H1 (cell line): Measurements from ENCODE around the gene KIAA1755. TPM values are rescaled to one million over a fixed set of nuclear protein-coding genes. Genes with fewer than 3 reads are reported as not detected.

Experiments used
- BACH1 ChIP-seq: IDR thresholded peaks from 2 replicates; pipeline ENCODE4 v1.6.1; 2012; ENCODE audit warnings: low read length, improper control_type of control experiment
- RNF2 ChIP-seq: fragments of 200-900, 300-1000 bp; sonication (generic); IDR thresholded peaks from 2 replicates; pipeline ENCODE4 v1.7.1; 2016; ENCODE audit warnings: borderline replicate concordance, low read depth, mild to moderate bottlenecking, antibody characterized with exemption, low read length; ENCODE audit not compliant: poor library complexity, severe bottlenecking; ENCODE audit errors: missing control alignments
- RXRA ChIP-seq: IDR thresholded peaks from 2 replicates; pipeline ENCODE4 v1.6.1; 2011; ENCODE audit warnings: low read depth, mild to moderate bottlenecking, low read length, moderate library complexity; ENCODE audit not compliant: insufficient read depth
- SP2 ChIP-seq: IDR thresholded peaks from 2 replicates; pipeline ENCODE4 v1.6.1; 2012; ENCODE audit warnings: mild to moderate bottlenecking, low read length, inconsistent platforms
- polyA plus RNA-seq, 7 experiments: library from polyadenylated mRNA; depleted of rRNA in 3 of 7; stranded (reverse) in 5 of 7; unstranded in 2 of 7; fragments of >200 nt in 5 of 7; fragments of 200-250 nt in 2 of 7; gene quantifications; 1 replicate in 5 of 7; 2 replicates in 1 of 7; 4 replicates in 1 of 7; pipeline versions ENCODE4 v1.2.1 to v1.2.3, GENCODE V29; 2011 to 2013; ENCODE audit warnings: missing spikeins in 2 of 7, mixed read lengths in 2 of 7
- total RNA-seq: library from RNA; stranded (reverse); fragmentation: NEBNext Ultra II Directional; extraction: Animal tissue kit (Norgen Biotek cat#: 25700); gene quantifications from 2 replicates; pipeline ENCODE4 v1.2.1, GENCODE V29; 2021
- TF ChIP-seq, protein P1 (sequence below): fragments of 300-600 bp; sonication (generic); IDR thresholded peaks from 2 replicates; pipeline ENCODE4 v1.7.1; 2012; ENCODE audit warnings: low read length, moderate library complexity, mild to moderate bottlenecking, inconsistent platforms; ENCODE audit not compliant: insufficient replicate concordance

The KIAA1755 gene
- total and polyA plus RNA-seq, 2 of the 8 experiments (the other 6 are each of a cell fraction or from before 2014, with no cell fraction given), result 0.23 TPM; not detected in 1

DNA sequence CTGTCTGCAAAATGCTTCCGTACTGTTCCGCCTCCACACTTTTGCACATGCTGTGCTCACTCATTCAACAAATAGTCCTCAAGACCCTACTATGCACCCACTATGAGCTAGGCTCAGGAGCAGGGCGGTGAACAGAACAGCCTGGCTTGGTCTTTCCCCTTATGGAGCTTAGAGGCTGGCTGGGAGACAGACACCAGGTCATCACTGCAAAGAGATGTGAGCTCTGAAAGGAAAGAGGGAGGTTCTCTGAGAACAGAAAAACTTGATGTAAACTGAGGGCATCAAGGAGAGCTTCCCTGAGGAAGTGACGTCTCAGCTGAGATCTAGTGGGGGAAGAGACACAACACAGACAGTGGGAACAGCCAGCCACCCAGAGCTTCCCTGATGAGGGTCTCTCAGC is 64.5 kb downstream of the KIAA1755 start (continued):
- TF ChIP-seq RNF2 (no peak), RXRA (no peak), SP2 (no peak), BACH1 (no peak)
- TF ChIP-seq, protein P1, sequence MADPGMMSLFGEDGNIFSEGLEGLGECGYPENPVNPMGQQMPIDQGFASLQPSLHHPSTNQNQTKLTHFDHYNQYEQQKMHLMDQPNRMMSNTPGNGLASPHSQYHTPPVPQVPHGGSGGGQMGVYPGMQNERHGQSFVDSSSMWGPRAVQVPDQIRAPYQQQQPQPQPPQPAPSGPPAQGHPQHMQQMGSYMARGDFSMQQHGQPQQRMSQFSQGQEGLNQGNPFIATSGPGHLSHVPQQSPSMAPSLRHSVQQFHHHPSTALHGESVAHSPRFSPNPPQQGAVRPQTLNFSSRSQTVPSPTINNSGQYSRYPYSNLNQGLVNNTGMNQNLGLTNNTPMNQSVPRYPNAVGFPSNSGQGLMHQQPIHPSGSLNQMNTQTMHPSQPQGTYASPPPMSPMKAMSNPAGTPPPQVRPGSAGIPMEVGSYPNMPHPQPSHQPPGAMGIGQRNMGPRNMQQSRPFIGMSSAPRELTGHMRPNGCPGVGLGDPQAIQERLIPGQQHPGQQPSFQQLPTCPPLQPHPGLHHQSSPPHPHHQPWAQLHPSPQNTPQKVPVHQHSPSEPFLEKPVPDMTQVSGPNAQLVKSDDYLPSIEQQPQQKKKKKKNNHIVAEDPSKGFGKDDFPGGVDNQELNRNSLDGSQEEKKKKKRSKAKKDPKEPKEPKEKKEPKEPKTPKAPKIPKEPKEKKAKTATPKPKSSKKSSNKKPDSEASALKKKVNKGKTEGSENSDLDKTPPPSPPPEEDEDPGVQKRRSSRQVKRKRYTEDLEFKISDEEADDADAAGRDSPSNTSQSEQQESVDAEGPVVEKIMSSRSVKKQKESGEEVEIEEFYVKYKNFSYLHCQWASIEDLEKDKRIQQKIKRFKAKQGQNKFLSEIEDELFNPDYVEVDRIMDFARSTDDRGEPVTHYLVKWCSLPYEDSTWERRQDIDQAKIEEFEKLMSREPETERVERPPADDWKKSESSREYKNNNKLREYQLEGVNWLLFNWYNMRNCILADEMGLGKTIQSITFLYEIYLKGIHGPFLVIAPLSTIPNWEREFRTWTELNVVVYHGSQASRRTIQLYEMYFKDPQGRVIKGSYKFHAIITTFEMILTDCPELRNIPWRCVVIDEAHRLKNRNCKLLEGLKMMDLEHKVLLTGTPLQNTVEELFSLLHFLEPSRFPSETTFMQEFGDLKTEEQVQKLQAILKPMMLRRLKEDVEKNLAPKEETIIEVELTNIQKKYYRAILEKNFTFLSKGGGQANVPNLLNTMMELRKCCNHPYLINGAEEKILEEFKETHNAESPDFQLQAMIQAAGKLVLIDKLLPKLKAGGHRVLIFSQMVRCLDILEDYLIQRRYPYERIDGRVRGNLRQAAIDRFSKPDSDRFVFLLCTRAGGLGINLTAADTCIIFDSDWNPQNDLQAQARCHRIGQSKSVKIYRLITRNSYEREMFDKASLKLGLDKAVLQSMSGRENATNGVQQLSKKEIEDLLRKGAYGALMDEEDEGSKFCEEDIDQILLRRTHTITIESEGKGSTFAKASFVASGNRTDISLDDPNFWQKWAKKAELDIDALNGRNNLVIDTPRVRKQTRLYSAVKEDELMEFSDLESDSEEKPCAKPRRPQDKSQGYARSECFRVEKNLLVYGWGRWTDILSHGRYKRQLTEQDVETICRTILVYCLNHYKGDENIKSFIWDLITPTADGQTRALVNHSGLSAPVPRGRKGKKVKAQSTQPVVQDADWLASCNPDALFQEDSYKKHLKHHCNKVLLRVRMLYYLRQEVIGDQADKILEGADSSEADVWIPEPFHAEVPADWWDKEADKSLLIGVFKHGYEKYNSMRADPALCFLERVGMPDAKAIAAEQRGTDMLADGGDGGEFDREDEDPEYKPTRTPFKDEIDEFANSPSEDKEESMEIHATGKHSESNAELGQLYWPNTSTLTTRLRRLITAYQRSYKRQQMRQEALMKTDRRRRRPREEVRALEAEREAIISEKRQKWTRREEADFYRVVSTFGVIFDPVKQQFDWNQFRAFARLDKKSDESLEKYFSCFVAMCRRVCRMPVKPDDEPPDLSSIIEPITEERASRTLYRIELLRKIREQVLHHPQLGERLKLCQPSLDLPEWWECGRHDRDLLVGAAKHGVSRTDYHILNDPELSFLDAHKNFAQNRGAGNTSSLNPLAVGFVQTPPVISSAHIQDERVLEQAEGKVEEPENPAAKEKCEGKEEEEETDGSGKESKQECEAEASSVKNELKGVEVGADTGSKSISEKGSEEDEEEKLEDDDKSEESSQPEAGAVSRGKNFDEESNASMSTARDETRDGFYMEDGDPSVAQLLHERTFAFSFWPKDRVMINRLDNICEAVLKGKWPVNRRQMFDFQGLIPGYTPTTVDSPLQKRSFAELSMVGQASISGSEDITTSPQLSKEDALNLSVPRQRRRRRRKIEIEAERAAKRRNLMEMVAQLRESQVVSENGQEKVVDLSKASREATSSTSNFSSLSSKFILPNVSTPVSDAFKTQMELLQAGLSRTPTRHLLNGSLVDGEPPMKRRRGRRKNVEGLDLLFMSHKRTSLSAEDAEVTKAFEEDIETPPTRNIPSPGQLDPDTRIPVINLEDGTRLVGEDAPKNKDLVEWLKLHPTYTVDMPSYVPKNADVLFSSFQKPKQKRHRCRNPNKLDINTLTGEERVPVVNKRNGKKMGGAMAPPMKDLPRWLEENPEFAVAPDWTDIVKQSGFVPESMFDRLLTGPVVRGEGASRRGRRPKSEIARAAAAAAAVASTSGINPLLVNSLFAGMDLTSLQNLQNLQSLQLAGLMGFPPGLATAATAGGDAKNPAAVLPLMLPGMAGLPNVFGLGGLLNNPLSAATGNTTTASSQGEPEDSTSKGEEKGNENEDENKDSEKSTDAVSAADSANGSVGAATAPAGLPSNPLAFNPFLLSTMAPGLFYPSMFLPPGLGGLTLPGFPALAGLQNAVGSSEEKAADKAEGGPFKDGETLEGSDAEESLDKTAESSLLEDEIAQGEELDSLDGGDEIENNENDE, result no peak
- TF ChIP-seq, all 59 proteins: peak for 0
